ENCODE data around the gene ZNF385C.
"Not testable (repeated sequence)": the region's sequence is repeated elsewhere in the genome, so short reads cannot be mapped to it uniquely, and the experiment has no call there.

The ZNF385C gene

GRCh38 chr17:42025191-42025579, 73.1 kb downstream of the ZNF385C start:
- TF ChIP-seq MYC (IDR thresholded peaks at IDR 0.05; ENCODE audit: low read depth, low read length) (no peak), POLR2A (IDR thresholded peaks at IDR 0.05; ENCODE audit: extremely low read depth, insufficient read length) (no peak)
- TF ChIP-seq, protein P1, sequence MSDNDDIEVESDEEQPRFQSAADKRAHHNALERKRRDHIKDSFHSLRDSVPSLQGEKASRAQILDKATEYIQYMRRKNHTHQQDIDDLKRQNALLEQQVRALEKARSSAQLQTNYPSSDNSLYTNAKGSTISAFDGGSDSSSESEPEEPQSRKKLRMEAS (IDR thresholded peaks at IDR 0.05; ENCODE audit: low read depth, low read length): no peak
- TF ChIP-seq, protein P2, sequence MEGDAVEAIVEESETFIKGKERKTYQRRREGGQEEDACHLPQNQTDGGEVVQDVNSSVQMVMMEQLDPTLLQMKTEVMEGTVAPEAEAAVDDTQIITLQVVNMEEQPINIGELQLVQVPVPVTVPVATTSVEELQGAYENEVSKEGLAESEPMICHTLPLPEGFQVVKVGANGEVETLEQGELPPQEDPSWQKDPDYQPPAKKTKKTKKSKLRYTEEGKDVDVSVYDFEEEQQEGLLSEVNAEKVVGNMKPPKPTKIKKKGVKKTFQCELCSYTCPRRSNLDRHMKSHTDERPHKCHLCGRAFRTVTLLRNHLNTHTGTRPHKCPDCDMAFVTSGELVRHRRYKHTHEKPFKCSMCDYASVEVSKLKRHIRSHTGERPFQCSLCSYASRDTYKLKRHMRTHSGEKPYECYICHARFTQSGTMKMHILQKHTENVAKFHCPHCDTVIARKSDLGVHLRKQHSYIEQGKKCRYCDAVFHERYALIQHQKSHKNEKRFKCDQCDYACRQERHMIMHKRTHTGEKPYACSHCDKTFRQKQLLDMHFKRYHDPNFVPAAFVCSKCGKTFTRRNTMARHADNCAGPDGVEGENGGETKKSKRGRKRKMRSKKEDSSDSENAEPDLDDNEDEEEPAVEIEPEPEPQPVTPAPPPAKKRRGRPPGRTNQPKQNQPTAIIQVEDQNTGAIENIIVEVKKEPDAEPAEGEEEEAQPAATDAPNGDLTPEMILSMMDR (IDR thresholded peaks at IDR 0.05; ENCODE audit: low read depth, low read length): no peak
- DNase-seq (ENCODE audit: low read depth): no peak
- no peak overlapping the region for H3K4me3 ChIP-seq (ENCODE audit: low read depth, low read length)

- DNase-seq (ENCODE audit: low read depth): peak; percentile 94
- TF ChIP-seq, protein P2 (IDR thresholded peaks at IDR 0.05; ENCODE audit: low read depth, low read length): no peak
- 0 out of 2 replicates have a peak, but pooled peaks have one; percentile 28 for TF ChIP-seq MYC (IDR thresholded peaks at IDR 0.05; ENCODE audit: low read depth, low read length)
- H3K4me3 ChIP-seq (ENCODE audit: low read depth, low read length): peak overlapping the region; percentile 11
These were observed 74.5 kb downstream of the ZNF385C start for GRCh38 chr17:42023524-42024349.

DNA sequence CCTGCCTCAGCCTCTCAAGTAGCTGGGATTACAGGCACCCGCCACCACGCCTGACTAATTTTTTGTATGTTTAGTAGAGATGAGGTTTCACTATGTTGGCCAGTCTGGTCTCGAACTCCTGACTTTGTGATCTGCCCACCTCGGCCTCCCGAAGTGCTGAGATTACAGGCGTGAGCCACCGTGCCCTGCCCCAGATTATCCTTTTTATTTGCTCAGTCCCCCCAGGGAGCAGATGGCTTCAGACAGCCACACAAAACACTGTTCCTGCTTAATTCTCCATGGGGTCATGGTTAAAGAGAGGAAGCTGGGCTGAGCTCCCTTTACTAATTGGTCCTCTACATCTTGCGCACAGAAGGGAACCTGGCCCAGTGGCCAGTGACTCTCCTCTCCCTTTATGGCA, 77.4 kb downstream of the ZNF385C start:
- peak overlapping the region; percentile 75 for H3K4me3 ChIP-seq (ENCODE audit: low read depth, low read length)
- DNase-seq (ENCODE audit: low read depth): not testable (repeated sequence)

- peak; percentile 95 for DNase-seq (ENCODE audit: low read depth)
- H3K4me3 ChIP-seq (ENCODE audit: low read depth, low read length): peak within 1 kb of the TSS; percentile 75
- TF ChIP-seq, protein P1 (IDR thresholded peaks at IDR 0.05; ENCODE audit: low read depth, low read length): peak; percentile 19; the same call in 1 of the 2 replicates
- TF ChIP-seq, protein P2 (IDR thresholded peaks at IDR 0.05; ENCODE audit: low read depth, low read length): peak; percentile 88
- TF ChIP-seq MYC (IDR thresholded peaks at IDR 0.05; ENCODE audit: low read depth, low read length) (peak; percentile 64), POLR2A (IDR thresholded peaks at IDR 0.05; ENCODE audit: extremely low read depth, insufficient read length) (peak; percentile 49)
These were observed 78.5 kb downstream of the ZNF385C start, which contains the start of gene NKIRAS2 for GRCh38 chr17:42019509-42020404. Gene NKIRAS2, plus strand, starts transcription at chr17:42020090. Its CDS starts 1,488 bp downstream, at chr17:42021578.

GRCh38 chr17:42018988-42019387, 79.3 kb downstream of the ZNF385C start:
- no peak for DNase-seq (ENCODE audit: low read depth)
- no peak overlapping the region for H3K4me3 ChIP-seq (ENCODE audit: low read depth, low read length)
- TF ChIP-seq, protein P2 (IDR thresholded peaks at IDR 0.05; ENCODE audit: low read depth, low read length): no peak
- TF ChIP-seq, protein P1 (IDR thresholded peaks at IDR 0.05; ENCODE audit: low read depth, low read length): no peak
- no peak for TF ChIP-seq MYC (IDR thresholded peaks at IDR 0.05; ENCODE audit: low read depth, low read length)
- no peak for TF ChIP-seq POLR2A (IDR thresholded peaks at IDR 0.05; ENCODE audit: extremely low read depth, insufficient read length)

DNA sequence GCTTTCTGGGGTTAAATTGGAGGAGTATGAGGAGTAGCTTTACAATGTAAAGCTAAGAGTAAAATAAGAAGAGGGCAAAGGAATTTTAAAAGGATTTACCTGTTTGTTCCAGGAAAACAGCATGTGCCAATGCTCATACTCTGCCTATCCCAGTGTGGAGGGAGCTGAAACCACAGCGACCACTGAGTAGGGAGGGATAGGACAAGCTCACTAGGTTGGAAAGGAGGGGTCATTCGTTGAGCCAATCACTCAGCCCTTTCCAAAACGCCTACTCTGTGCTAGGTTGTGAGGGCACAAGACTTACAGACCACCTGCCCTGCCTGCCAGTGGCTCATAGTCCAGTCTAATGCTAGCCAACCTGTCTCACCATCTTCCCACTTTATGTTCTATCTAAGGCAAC, 79.9 kb downstream of the ZNF385C start:
- TF ChIP-seq, protein P1 (IDR thresholded peaks at IDR 0.05; ENCODE audit: low read depth, low read length): no peak
- TF ChIP-seq MYC (IDR thresholded peaks at IDR 0.05; ENCODE audit: low read depth, low read length) (no peak), POLR2A (IDR thresholded peaks at IDR 0.05; ENCODE audit: extremely low read depth, insufficient read length) (no peak)
- TF ChIP-seq, protein P2 (IDR thresholded peaks at IDR 0.05; ENCODE audit: low read depth, low read length): no peak
- peak overlapping the region; percentile 75 for H3K4me3 ChIP-seq (ENCODE audit: low read depth, low read length)
- peak; percentile 70 for DNase-seq (ENCODE audit: low read depth)

Data from NB4 (cell line).